Heart left ventricle (tissue), 13 donors: ENCODE measurements around the gene NINL.

Experiments used
- POLR2A ChIP-seq, 2 donors: fragments of 450-650 bp; IDR thresholded peaks; one replicate each; pipeline ENCODE4 v1.6.1; 2017; ENCODE audit warnings: antibody characterized with exemption in 2 of 2, mild to moderate bottlenecking in 2 of 2, moderate library complexity in 2 of 2
- TF ChIP-seq, protein P1 (sequence below), 12 donors: fragments of 200-600 bp; sonication (generic) in 4 of 12; IDR thresholded peaks; one replicate each; pipeline versions ENCODE4 v1.5.0 to v1.8.0; 2018 to 2022; ENCODE audit warnings: antibody characterized with exemption in 12 of 12, mild to moderate bottlenecking in 5 of 12
- donor health status: ischemic (EF 13 %, LVEDD 7.1; RV severe dilation, severe dysfunction).
- donor health status: DM: no; HTN: yes; CAD: no.
- donor health status: DM: no; HTN: no; CAD: no.
- donor health status: ischemic (EF 25% LVEDD 6.9; RV normal size, moderate dysfunction).
- donor health status: ischemic (EF 25% LVEDD 5.7; RV mildly dilated, moderate dysfunction).
- donor health status: ischemic (EF 35%, LVEDD 5.7; RV mildly dilated, moderate dysfunction).
- donor health status: nonischemic (EF 11% LVEDD 7.7; RV severe dilation, severe dysfunction).
- donor health status: DM: yes; HTN: yes; CAD: no.
- donor health status: PGD.
- donor health status: ischemic (EF 29% LVEDD 5.4; RV normal size, mild dysfunction).
- donor health status: nonischemic (EF 23%, LVEDD 6.1; RV moderate dilation, normal function).

DNA sequence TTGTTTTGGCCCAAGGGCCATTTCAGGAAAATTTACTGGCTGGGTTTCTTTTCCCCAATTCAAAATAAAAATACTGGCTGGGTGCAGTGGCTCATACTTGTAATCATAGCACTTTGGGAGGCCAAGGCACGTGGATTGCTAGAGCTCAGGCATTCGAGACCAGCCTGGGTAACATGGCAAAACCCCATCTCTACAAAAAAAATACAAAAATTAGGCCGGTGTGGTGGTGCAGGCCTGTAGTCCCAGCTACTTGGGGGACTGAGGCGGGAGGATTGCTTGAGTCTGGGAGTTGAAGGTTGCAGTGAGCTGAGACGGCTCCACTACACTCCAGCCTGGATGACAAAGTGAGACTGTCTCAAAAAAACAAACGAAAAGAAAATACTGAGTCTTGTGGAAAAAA lies 60.0 kb downstream of the NINL start:
- TF ChIP-seq, protein P1, sequence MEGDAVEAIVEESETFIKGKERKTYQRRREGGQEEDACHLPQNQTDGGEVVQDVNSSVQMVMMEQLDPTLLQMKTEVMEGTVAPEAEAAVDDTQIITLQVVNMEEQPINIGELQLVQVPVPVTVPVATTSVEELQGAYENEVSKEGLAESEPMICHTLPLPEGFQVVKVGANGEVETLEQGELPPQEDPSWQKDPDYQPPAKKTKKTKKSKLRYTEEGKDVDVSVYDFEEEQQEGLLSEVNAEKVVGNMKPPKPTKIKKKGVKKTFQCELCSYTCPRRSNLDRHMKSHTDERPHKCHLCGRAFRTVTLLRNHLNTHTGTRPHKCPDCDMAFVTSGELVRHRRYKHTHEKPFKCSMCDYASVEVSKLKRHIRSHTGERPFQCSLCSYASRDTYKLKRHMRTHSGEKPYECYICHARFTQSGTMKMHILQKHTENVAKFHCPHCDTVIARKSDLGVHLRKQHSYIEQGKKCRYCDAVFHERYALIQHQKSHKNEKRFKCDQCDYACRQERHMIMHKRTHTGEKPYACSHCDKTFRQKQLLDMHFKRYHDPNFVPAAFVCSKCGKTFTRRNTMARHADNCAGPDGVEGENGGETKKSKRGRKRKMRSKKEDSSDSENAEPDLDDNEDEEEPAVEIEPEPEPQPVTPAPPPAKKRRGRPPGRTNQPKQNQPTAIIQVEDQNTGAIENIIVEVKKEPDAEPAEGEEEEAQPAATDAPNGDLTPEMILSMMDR (IDR thresholded peaks at IDR 0.05) = no peak
- no peak for TF ChIP-seq POLR2A (IDR thresholded peaks at IDR 0.05)
